Choroid plexus epithelial cell (primary cell): ENCODE measurements around the gene TANC1.

Experiments
- DNase-seq: peaks from one replicate; pipeline ENCODE4 v3.0.0-alpha.2; 2010; ENCODE audit warnings: low read depth
- H3K4me3 ChIP-seq: 2 replicates; pipeline ENCODE4 v1.5.1; 2011; ENCODE audit warnings: low read depth, mild to moderate bottlenecking, control low read depth, low read length, moderate library complexity
- CTCF ChIP-seq: conservative IDR thresholded peaks from 2 replicates; pipeline ENCODE4 v1.5.1; 2011; ENCODE audit warnings: low read depth, mild to moderate bottlenecking, control low read depth, inconsistent platforms, low read length, moderate library complexity

The TANC1 gene

GRCh38 chr2:159275111-159275510 is 306.7 kb downstream of the TANC1 start:
- TF ChIP-seq CTCF, result no peak
- H3K4me3 ChIP-seq, result no peak overlapping the region
- no peak for DNase-seq

- no peak overlapping the region for H3K4me3 ChIP-seq
- DNase-seq, result no peak
- no peak for TF ChIP-seq CTCF
Measured at GRCh38 chr2:159279700-159280099, 311.3 kb downstream of the TANC1 start.

GRCh38 chr2:159281002-159281401 is 312.6 kb downstream of the TANC1 start:
- no peak for TF ChIP-seq CTCF
- no peak overlapping the region for H3K4me3 ChIP-seq
- DNase-seq, result no peak
